GM19372 (cell line): ENCODE results near the gene CDCA4.
"Not testable (repeated sequence)": the region's sequence is repeated elsewhere in the genome, so short reads cannot be mapped to it uniquely, and the experiment has no call there.

Experiments used
- ATAC-seq: cut with Tn5 transposase; IDR thresholded peaks from one replicate; pipeline ENCODE4 v1.9.1; 2021; ENCODE audit warnings: mild to moderate bottlenecking, low read depth, moderate library complexity; ENCODE audit not compliant: unreplicated experiment

CDCA4 gene

DNA sequence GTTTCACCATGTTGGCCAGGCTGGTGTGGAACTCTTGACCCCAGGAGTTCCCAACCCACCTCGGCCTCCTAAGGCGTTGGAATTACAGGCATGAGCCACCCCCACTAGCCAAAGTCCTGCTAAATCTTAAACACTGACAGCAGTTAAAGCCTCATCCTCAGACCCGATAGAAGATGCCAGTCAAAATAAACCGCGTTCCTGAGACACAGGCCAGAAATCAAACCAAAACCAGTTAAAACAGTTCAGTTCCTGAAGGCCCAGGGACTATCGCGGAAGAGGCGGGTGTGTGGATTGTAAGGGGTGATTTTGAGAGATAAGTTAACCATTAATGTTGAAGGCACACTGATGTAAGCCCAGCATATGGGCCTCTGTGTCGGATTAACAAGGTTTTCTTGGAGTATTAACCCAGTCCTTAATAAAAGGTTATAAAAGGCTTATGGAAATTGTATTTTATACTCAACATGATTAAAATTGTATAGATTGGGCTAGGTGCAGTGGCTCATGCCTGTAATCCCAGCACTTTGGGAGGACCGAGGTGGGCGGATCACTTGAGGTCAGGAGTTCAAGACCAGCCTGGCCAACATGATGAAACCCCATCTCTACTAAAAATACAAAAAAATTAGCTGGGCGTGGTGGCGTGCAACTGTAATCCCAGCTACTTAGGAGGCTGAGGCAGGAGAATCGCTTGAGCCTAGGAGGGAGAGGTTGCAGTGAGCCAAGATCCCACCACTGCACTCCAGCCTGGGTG is 18.7 kb upstream of the CDCA4 start:
- ATAC-seq = no peak

DNA sequence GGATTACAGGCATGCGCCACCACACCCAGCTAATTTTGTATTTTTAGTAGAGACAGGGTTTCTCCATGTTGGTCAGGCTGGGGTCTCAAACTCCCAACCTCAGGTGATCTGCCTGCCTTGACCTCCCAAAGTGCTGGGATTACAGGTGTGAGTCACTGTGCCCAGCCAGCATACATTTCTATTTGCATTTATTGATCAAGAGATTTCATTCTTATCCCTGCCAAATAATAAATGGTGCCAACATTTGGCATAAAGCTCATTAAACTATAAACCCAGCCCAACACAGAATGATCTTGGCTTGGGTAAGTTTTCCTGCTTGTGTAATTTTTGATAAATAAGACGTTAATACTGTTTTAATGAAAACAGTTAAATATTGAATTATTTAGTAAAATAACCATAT is 14.7 kb upstream of the CDCA4 start:
- not testable (repeated sequence) for ATAC-seq

DNA sequence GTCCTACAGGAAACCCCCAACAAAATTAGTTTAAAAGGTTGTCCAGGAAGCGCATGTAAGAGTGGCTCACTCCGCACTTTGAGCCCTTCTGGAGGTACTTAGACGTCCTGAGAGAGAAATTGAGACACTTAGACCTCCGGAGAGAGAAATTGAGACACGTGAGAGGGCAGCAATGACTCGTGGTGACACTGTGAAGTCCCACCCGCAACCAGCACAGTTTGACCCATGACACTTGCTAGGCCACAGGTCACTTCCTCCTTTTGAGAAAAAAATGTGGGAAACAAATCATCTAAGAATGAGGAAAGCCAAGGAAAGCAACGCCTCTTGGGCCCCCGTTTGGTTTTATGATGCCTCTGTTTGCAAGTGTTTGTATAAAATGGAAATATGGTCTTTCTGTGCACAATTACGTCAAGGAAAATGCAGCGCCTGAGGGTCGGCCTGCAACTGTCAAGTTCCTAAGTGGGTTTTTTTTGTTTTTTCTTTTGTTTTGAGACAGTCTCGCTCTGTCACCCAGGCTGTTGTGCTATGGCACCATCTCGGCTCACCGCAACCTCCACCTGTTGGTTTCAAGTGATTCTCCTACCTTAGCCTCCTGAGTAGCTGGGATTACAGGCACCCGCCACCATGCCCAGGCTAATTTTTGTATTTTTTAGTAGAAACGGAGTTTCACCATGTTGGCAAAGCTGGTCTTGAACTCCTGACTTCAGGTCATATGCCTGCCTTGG is 13.6 kb upstream of the CDCA4 start:
- ATAC-seq = no peak

DNA sequence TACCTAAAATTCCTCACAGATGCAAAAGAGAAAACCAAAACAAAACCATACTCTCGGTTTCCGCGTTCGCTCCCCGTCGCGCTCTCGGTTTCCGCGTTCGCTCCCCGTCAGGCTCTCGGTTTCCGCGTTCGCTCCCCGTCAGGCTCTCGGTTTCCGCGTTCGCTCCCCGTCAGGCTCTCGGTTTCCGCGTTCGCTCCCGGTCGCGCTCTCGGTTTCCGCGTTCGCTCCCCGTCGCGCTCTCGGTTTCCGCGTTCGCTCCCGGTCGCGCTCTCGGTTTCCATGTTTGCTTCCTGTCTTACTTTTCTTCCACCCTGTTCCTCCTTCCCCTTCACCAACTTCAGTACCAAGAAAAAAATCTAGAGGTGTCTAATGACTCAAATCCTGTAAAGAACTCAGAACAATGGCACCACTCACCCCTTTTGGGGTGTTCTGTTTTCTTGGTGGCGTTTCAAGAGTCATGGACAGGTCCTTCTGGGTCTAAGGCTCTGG is 12.6 kb upstream of the CDCA4 start:
- ATAC-seq = not testable (repeated sequence)

DNA sequence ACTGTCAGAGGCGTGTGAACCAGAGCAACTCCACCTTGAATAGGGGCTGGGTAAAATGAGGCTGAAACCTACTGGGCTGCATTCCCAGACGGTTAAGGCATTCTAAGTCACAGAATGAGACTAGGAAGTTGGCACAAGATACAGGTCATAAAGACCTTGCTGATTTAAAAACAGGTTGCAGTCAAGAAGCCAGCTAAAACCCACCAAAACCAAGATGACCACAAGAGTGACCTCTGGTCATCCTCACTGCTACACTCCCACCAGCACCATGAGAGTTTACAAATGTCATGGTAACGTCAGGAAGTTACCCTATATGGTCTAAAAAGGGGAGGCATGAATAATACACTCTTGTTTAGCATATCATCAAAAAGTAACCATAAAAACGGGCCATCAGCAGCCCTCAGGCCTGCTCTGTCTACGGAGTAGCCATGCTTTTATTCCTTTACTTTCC is 11.6 kb upstream of the CDCA4 start:
- ATAC-seq = not testable (repeated sequence)

DNA sequence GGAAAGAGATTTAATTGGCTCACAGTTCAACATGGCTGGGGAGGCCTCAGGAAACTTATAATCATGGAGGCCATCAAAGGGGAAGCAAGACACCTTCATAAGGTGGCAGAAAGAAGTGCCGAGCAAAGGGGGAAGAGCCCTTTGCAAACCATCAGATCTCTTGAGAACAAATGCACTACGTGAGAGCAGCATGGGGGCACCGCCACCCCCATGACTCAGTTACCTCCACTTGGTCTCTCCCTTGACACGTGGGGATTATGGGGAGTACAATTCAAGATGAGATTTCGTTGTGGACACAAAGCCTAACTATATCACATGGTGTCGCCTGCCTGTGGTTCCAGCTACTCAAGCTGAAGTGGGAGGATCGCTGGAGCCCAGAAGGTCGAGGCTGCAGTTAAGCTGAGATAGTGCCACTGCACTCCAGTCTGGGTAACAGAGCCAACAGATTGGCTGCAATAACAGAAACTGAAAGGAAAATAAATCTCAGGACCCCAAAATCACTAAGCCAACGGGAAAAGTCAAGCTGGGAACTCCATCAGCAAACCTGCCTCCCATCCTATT is 10.0 kb upstream of the CDCA4 start:
- no peak for ATAC-seq

DNA sequence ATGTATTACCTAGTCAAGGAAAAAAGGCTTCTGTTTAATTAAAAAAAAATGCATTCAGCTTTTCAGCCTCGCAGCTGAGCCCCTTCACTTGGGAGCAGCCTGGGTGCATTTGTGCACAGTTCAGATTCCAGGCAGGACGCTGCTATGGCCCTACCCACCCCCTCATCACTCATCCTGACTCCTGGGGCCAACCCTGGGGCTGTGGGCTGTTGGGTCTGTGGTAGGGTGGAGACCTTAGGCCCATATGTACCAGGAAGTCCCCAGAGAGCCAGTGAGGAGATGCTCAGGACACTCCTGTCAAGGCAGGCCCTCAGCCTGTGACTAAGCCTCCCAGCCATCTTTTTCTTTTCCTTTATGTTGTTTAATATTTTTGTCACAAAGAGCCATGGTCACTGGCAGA is 9.3 kb upstream of the CDCA4 start:
- ATAC-seq = no peak

DNA sequence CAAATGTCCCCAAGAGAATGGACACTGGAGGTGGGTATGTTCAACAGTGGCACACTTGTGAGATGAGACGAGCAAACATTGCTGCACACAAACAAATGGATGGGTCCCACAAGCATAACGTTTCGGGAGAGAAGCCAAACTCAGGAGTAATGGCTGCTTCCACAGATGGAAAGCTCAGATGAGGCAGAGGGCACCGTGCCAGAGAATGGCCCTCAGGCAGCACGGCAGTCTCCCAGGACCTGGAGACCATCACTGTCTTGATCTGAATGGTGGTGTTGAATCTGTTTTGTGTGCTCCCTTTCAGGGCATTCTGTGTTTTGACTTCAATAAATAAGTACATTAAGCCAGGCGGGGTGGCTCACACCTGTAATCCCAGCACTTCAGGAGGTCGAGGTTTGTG is 8.5 kb upstream of the CDCA4 start:
- no peak for ATAC-seq

DNA sequence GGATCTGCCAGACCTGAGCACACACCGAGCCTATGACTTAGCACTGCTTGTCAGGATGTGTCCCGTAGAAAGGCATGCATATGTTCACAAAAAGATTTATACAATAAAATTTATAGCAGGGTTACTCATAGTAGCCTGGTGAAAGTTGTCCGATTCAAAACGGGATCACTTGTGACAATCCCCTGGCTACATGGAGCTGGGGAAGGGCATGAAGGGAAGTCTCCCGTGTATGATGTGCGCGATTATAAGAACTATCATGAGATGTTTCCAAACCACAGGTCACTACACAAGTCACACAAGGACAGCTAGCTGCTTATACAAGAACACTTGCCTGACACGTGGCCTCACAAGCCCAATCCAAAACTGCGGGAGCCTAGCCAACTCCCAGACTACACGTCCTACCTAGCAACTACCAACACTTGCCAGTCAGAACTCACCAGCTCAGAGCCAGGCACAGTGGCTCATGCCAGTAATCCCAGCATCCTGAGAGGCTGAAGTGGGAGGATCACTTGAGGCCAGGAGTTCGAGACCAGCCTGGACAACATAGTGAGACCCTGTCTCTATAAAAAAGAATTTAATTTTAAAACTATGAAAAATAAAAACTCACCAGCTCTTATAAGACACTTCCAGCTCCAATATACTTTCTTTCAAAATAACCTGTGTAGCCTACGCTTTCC is 7.5 kb upstream of the CDCA4 start:
- no peak for ATAC-seq

DNA sequence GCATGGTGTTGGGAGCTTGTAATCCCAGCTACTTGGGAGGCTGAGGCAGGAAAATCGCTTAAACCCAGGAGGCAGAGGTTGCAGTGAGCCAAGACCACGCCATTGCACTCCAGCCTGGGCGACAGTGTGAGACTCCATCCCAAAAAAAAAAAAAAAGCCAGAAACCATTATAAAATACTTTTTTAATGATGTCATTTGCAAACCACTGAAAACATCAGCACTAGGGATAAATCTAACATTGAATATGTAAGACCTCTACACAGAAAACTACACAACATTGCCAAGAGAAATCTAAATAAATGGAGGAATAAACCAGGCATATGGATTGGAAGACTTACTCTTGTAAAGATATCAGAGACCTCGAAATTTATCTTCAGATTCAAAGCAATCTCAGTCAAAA is 6.8 kb upstream of the CDCA4 start:
- not testable (repeated sequence) for ATAC-seq

DNA sequence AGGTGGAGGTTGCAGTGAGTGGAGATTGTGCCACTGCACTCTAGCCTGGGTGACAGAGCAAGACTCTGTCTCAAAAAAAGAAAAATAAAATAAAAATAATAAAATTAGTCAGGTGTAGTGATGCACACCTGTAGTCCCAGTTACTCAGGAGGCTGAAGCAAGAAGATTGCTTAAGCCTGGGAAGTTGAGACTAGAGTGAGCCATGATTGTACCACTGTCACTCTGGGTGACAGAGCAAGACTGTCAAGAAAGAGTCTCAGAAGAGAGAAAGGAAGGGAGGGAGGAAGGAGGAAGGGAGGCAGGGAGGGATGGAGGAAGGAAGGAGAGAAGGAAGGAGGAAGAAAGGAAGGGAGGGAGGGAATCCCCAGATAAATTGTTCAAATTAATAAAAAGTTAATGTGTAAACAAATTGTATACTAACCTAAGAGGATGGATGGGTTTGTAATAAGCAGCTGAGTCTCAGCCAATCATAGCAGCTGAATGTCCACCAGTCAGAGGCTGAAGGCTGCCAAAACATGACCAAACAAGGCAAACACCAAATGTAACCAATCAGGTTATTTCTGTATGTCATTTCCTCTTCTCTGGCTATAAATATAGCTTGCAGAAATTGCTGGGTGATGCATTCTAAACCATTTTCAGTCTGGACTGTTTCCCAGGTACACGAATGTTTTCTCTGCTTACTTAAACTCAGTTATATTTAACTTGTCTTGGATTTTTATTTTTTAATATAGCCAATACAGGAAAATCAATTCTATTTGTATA is 6.1 kb upstream of the CDCA4 start:
- no peak for ATAC-seq

DNA sequence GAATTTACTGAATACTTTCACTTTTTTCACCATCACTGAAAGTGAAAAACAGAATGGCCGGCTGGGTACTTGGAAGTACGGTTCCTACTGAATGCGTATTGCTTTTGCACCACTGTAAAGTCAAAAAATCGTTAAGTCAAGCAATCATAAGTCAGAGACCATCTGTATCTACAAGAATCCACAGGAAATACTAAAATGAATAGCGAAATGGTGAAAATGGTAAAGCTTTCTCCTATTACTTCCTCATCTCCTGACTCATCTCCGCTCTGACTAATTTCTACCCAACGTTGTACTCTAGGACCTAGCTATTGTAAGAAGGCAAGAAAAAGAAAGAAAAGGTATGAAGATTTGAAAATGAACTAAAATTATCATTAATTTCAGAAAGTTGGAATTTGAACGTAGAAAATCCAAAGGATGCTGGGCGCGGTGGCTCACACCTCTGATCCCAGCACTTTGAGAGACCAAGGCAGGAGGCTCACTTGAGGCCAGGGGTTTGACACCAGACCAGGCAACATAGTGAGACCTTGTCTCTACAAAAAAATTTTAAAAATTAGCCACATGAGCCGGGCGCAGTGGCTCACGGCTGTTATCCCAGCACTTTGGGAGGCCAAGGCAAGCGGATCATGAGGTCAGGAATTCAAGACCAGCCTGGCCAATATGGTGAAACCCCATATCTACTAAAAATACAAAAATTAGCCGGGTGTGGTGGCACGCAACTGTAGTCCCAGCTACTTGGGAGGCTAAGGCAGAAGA is 5.3 kb upstream of the CDCA4 start:
- no peak for ATAC-seq

DNA sequence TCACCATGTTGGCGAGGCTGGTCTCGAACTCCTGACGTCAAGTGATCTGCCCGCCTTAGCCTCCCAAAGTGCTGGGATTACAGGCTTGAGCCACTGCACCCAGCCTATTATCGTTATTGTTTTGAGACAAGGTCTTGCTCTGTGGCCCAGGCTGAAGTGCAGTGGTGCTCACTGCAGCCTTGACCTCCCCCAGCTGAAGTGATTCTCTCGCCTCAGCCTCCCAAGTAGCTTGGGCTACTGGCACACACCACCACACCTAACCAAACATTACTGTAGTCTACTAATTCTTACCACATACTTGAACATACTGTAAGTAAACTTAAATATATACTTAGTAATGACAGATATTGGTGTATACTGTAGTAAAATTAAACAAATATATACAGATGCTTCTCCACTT is 4.5 kb upstream of the CDCA4 start:
- ATAC-seq = no peak

DNA sequence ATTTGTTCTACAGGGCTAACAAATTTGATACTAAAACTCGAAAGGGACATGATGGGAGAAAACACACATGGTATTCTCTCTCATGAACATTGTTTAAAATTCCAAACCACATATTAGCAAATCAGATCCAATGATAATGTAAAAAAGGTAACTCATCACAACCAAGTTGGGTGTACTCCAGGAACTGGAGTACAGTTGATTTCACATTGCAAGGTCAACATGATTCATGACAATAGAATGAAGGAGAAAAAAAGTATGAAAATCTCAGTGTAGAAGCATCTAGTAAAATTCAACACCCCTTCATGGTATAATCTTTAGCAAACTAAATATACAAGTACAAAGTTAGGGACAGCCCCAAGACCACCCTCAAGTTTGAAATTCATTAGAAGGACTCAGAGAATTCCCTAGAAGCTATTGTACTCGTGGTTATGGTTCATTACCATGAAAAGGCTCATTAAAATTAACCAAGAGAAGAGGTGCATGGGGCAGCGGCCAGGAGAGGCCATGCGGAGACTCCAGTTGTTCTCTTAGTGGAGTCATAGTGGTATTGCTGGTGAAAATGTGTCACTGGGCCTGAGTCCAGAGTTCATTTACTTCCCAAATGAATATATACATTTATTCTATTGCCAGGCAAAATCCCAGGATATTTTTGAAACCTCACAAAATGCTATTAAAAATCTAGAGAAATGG is 3.1 kb upstream of the CDCA4 start:
- ATAC-seq = no peak

DNA sequence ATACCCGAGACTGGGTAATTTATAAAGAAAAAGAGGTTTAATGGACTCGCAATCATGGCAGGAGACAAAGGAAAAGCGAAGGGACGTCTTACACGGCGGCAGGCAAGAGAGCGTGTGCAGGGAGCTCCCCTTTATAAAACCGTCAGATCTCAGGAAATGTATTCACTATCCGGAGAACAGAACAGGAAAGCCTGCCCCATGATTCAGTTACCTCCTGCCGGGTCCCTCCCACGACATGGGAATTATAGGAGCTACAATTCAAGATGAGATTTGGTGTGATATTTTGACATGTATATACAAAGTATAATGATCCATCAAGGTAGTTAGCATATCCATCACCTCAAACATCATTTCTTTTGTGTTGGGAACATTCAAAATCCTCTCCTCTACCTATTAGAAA is 2.3 kb upstream of the CDCA4 start:
- ATAC-seq = no peak

DNA sequence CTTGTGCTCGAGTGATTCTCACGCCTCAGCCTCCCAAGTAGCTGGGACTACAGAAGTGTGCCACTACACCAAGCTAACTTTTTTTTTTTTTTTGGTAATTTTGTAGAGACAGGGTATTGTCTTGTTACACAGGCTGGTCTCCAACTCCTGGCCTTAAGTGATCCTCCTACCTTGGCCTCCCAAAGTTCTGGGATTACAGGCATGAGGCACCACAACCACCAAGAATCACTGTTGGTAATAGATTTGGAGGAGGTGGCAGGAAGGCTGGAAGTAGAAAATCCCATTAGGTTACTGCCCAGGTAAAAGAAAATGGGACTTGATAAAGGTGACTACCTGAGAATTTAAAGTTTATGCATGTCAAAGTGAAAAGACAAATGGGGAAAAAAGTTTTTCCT is 1.4 kb upstream of the CDCA4 start:
- ATAC-seq = no peak

DNA sequence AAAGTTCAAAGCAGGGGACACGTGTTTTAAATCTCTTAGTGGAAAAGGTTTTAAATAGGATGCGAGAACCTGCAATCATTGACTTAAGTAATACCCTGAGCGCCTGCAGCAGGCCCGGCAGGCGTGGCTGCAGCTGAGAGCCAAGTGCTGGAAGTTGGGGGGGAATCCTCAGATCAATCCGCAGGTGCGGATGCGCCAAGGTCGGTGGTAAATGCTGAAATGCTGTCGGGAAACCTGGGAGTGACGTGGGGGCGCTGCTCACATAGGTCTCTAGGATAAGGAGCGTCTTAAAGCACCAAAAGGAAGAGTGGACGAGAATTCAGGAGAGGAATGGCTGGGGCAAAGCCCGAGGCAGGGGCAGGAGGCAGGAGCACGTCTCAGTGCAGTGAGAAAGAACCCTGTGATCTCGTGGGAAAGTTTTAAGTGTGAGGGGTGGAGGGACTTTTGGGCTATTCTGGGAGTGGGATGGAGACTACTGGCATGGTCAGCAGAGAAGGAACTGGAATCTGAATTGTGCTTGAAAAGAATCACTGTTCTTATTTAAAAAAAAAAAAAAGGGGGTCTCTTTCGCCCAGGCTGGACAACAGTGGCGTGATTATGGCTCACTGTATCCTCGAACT is 883 bp upstream of the CDCA4 start:
- no peak for ATAC-seq
